H1 (cell line): ENCODE results near the gene USP43. TPM values are rescaled to one million over a fixed set of nuclear protein-coding genes. Genes with fewer than 3 reads are reported as not detected.
"Not testable (repeated sequence)": the region's sequence is repeated elsewhere in the genome, so short reads cannot be mapped to it uniquely, and the experiment has no call there.

Source experiments
- CTCF ChIA-PET: fragments of 300-600 bp; sonication (Branson Sonifier 250); formaldehyde crosslinking; loops from one replicate; lab custom pipeline; 2021; ENCODE audit not compliant: partially characterized antibody; lab: Charles Lee
- POLR2A ChIA-PET: fragments of 300-600 bp; sonication (Branson Sonifier 250); formaldehyde crosslinking; loops from one replicate; lab custom pipeline; 2021; ENCODE audit warnings: inconsistent platforms; ENCODE audit not compliant: partially characterized antibody; lab: Charles Lee
- DNase-seq, 2 experiments: peaks; one replicate each; pipeline versions ENCODE4 v3.0.0 to v3.0.0-alpha.2; 2010 to 2022; ENCODE audit warnings: low spot score in 2 of 2, low read depth in 1 of 2, mixed read lengths in 1 of 2
- FAIRE-seq: peaks from 2 replicates; lab custom pipeline; 2011; peaks lifted over from hg19 to GRCh38; lab: Jason Lieb, UNC
- H2AFZ ChIP-seq: 2 replicates; pipeline ENCODE4 v1.8.1; 2012; ENCODE audit warnings: low read length, inconsistent platforms
- H2AK5ac ChIP-seq: 2 replicates; pipeline ENCODE4 v1.6.1; 2013; ENCODE audit warnings: low read depth, low read length
- H2BK120ac ChIP-seq: replicated peaks from 2 replicates; pipeline ENCODE3; 2013; ENCODE audit warnings: low read depth, low read length, inconsistent platforms
- H2BK12ac ChIP-seq: 2 replicates; pipeline ENCODE4 v1.6.1; 2013; ENCODE audit warnings: low read depth, low read length
- H2BK15ac ChIP-seq: 2 replicates; pipeline ENCODE4 v1.6.1; 2013; ENCODE audit warnings: low read length
- H2BK20ac ChIP-seq: 2 replicates; pipeline ENCODE4 v1.6.1; 2013; ENCODE audit warnings: low read length
- H2BK5ac ChIP-seq: 2 replicates; pipeline ENCODE4 v1.6.1; 2013; ENCODE audit warnings: low read depth, low read length
- H3K14ac ChIP-seq: 2 replicates; pipeline ENCODE4 v1.6.1; 2013; ENCODE audit warnings: inconsistent platforms; ENCODE audit not compliant: insufficient read length
- H3K18ac ChIP-seq: 2 replicates; pipeline ENCODE4 v1.6.1; 2013; ENCODE audit warnings: low read length; ENCODE audit errors: extremely low read depth
- H3K23ac ChIP-seq: 2 replicates; pipeline ENCODE4 v1.6.1; 2013; ENCODE audit warnings: inconsistent platforms; ENCODE audit not compliant: insufficient read length
- H3K23me2 ChIP-seq: 2 replicates; pipeline ENCODE4 v1.6.1; 2013; ENCODE audit warnings: low read depth, low read length
- H3K27ac ChIP-seq: 2 replicates; pipeline ENCODE4 v1.6.1; 2011; ENCODE audit warnings: low read depth, low read length, inconsistent platforms
- H3K27me3 ChIP-seq, 4 experiments: replicated peaks in 1 of 4; 1 replicate in 1 of 4; 2 replicates in 3 of 4; pipeline versions ENCODE4 v1.6.1 to v1.8.1; 2011 to 2013; ENCODE audit warnings: low read length in 3 of 4, mild to moderate bottlenecking in 3 of 4, inconsistent platforms in 2 of 4, mixed read lengths in 2 of 4, moderate library complexity in 1 of 4; ENCODE audit not compliant: control insufficient read depth in 3 of 4, insufficient read depth in 3 of 4; ENCODE audit errors: extremely low read depth in 1 of 4
- H3K36me3 ChIP-seq, 4 experiments: 2 replicates each; pipeline versions ENCODE4 v1.6.1 to v1.8.1; 2011 to 2013; ENCODE audit warnings: mild to moderate bottlenecking in 4 of 4, low read length in 3 of 4, moderate library complexity in 2 of 4, control low read depth in 1 of 4, inconsistent platforms in 1 of 4; ENCODE audit not compliant: insufficient read depth in 4 of 4, control insufficient read depth in 2 of 4
- H3K4ac ChIP-seq: replicated peaks from 2 replicates; pipeline ENCODE3; 2013; ENCODE audit warnings: low read length, low read depth, mixed read lengths, inconsistent platforms; ENCODE audit not compliant: insufficient read length
- H3K4me1 ChIP-seq, 4 experiments: replicated peaks in 1 of 4; 1 replicate in 1 of 4; 2 replicates in 3 of 4; pipeline versions ENCODE4 v1.6.1 to v1.8.1; 2011 to 2013; ENCODE audit warnings: low read length in 3 of 4, inconsistent platforms in 2 of 4, mixed read lengths in 1 of 4; ENCODE audit not compliant: insufficient read depth in 4 of 4, control insufficient read depth in 3 of 4
- H3K4me2 ChIP-seq, 2 experiments: 2 replicates each; pipeline versions ENCODE4 v1.6.1 to v1.8.1; 2011 to 2013; ENCODE audit warnings: low read depth in 2 of 2, low read length in 2 of 2, control low read depth in 1 of 2, inconsistent platforms in 1 of 2, mild to moderate bottlenecking in 1 of 2; ENCODE audit not compliant: insufficient read depth in 1 of 2
- H3K4me3 ChIP-seq, 4 experiments: fragments of 200-600, 300-600 bp in 1 of 4; sonication (generic), shearing (Covaris generic), sonication (Bioruptor Twin) in 1 of 4; 2 replicates each; pipeline versions ENCODE4 v1.5.1 to v1.8.1; 2011 to 2016; ENCODE audit warnings: low read length in 4 of 4, low read depth in 3 of 4, control low read depth in 2 of 4, inconsistent platforms in 2 of 4, mild to moderate bottlenecking in 2 of 4, mixed read lengths in 1 of 4, moderate library complexity in 1 of 4; ENCODE audit not compliant: insufficient read depth in 2 of 4; ENCODE audit errors: extremely low read depth in 1 of 4
- H3K56ac ChIP-seq: replicated peaks from 2 replicates; pipeline ENCODE3; 2013; ENCODE audit warnings: low read depth, mild to moderate bottlenecking, mixed read lengths, low read length, inconsistent platforms; ENCODE audit not compliant: insufficient read length
- H3K79me1 ChIP-seq: 2 replicates; pipeline ENCODE4 v1.6.1; 2013; ENCODE audit warnings: low read depth, low read length, control low read depth
- H3K79me2 ChIP-seq, 2 experiments: 2 replicates each; pipeline versions ENCODE4 v1.6.1 to v1.8.1; 2012 to 2013; ENCODE audit warnings: low read length in 2 of 2, mild to moderate bottlenecking in 2 of 2, inconsistent platforms in 1 of 2; ENCODE audit not compliant: insufficient read depth in 2 of 2, control insufficient read depth in 1 of 2
- H3K9ac ChIP-seq, 4 experiments: replicated peaks in 1 of 4; 1 replicate in 1 of 4; 2 replicates in 3 of 4; pipeline versions ENCODE4 v1.6.1 to v1.8.1; 2011 to 2013; ENCODE audit warnings: low read depth in 3 of 4, low read length in 3 of 4, control low read depth in 2 of 4, mild to moderate bottlenecking in 2 of 4, moderate library complexity in 2 of 4, inconsistent platforms in 1 of 4; ENCODE audit errors: extremely low read depth in 1 of 4
- H3K9me3 ChIP-seq, 2 experiments: 2 replicates each; pipeline versions ENCODE4 v1.6.1 to v1.8.1; 2012 to 2013; ENCODE audit warnings: mild to moderate bottlenecking in 2 of 2, moderate library complexity in 2 of 2, control low read depth in 1 of 2, inconsistent platforms in 1 of 2, low read depth in 1 of 2, low read length in 1 of 2, mixed read lengths in 1 of 2; ENCODE audit not compliant: insufficient read depth in 2 of 2
- H4K20me1 ChIP-seq, 2 experiments: replicated peaks in 1 of 2; 2 replicates each; pipeline versions ENCODE3 to v1.8.1; 2011 to 2013; ENCODE audit warnings: inconsistent platforms in 2 of 2, low read length in 2 of 2, mild to moderate bottlenecking in 1 of 2; ENCODE audit not compliant: insufficient read depth in 2 of 2, control insufficient read depth in 1 of 2
- H4K5ac ChIP-seq: 2 replicates; pipeline ENCODE4 v1.6.1; 2013; ENCODE audit warnings: low read length, low read depth, mixed read lengths, inconsistent platforms; ENCODE audit not compliant: insufficient read length
- H4K8ac ChIP-seq: 2 replicates; pipeline ENCODE4 v1.8.0; 2013; ENCODE audit warnings: mild to moderate bottlenecking, moderate library complexity, low read length, inconsistent platforms; ENCODE audit not compliant: insufficient read depth; ENCODE audit errors: extremely low read depth
- H4K91ac ChIP-seq: replicated peaks from 2 replicates; pipeline ENCODE3; 2013; ENCODE audit warnings: low read length, mixed read lengths, inconsistent platforms; ENCODE audit not compliant: insufficient read length
- WGBS, 2 experiments: shearing (Covaris generic) in 1 of 2; methylation state at CpG; one replicate each; pipeline versions ENCODE4 v1.1.6 to v1.1.7; 2013 to 2015; ENCODE audit warnings: low lambda C conversion rate in 2 of 2, mixed read lengths in 2 of 2, inconsistent platforms in 1 of 2, low coverage in 1 of 2, missing lambda C conversion rate in 1 of 2; ENCODE audit not compliant: insufficient replicate concordance in 2 of 2, insufficient coverage in 1 of 2, insufficient read length in 1 of 2; ENCODE audit errors: extremely low coverage in 1 of 2, missing lambda C conversion rate in 1 of 2; 5-methylcytosine and 5-hydroxymethylcytosine counted together
- polyA plus RNA-seq, 7 experiments: library from polyadenylated mRNA; depleted of rRNA in 3 of 7; stranded (reverse) in 5 of 7; unstranded in 2 of 7; fragments of >200 nt in 5 of 7; fragments of 200-250 nt in 2 of 7; gene quantifications; 1 replicate in 5 of 7; 2 replicates in 1 of 7; 4 replicates in 1 of 7; pipeline versions ENCODE4 v1.2.1 to v1.2.3, GENCODE V29; 2011 to 2013; ENCODE audit warnings: missing spikeins in 2 of 7, mixed read lengths in 2 of 7
- total RNA-seq: library from RNA; stranded (reverse); fragmentation: NEBNext Ultra II Directional; extraction: Animal tissue kit (Norgen Biotek cat#: 25700); gene quantifications from 2 replicates; pipeline ENCODE4 v1.2.1, GENCODE V29; 2021

The USP43 gene
- total and polyA plus RNA-seq, 2 of the 8 experiments (the other 6 are each of a cell fraction or from before 2014, with no cell fraction given), result 3.0 to 7.2 TPM

DNA sequence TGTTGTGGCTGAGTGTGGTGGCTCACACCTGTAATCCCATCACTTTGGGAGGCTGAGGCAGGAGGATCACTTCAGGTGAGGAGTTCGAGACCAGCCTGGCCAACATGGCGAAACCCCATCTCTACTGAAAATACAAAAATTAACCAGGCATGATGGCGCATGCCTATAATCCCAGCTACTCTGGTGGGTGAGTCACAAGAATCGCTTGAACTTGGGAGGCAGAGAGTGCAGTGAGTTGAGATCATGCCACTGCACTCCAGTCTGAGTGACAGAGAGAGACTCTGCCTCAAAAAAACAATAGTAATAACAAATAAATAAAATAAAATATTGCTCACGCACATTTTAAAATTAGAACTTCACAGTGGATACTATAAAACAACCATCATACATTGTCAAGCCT, 38.3 kb upstream of the USP43 start:
- H3K9ac ChIP-seq, H3K4me2 ChIP-seq, H3K36me3 ChIP-seq, H4K8ac ChIP-seq, H3K4me3 ChIP-seq, H3K4me1 ChIP-seq, H3K23ac ChIP-seq, H2BK15ac ChIP-seq, H3K18ac ChIP-seq, H3K56ac ChIP-seq, H3K14ac ChIP-seq, DNase-seq, H3K9me3 ChIP-seq, H2BK20ac ChIP-seq, H3K23me2 ChIP-seq, CTCF ChIA-PET, H4K91ac ChIP-seq, H2AFZ ChIP-seq, H4K5ac ChIP-seq, H3K79me2 ChIP-seq, H3K27me3 ChIP-seq, H2BK120ac ChIP-seq, POLR2A ChIA-PET, H2AK5ac ChIP-seq, H3K4ac ChIP-seq, H4K20me1 ChIP-seq, H2BK12ac ChIP-seq, H2BK5ac ChIP-seq, H3K79me1 ChIP-seq, FAIRE-seq, H3K27ac ChIP-seq: not testable (repeated sequence)
- WGBS, 2 experiments, result 80% methylated on average over 5 of the region's 5 CpGs; no CpG with 5 or more reads in 1 of the 2 experiments
